SIG-M5 treated with dmso at 0.1 percent for 504 hours (cell line): ENCODE measurements around the gene USP48.
"Not testable (repeated sequence)": the region's sequence is repeated elsewhere in the genome, so short reads cannot be mapped to it uniquely, and the experiment has no call there.

Experiments
- DNase-seq: peaks from one replicate; lab custom pipeline; 2025; ENCODE audit not compliant: unreplicated experiment; lab: John Stamatoyannopoulos, UW

Gene USP48

GRCh38 chr1:21702780-21703179, 80.2 kb downstream of the USP48 start:
- no peak for DNase-seq

- DNase-seq, result no peak
Measured at GRCh38 chr1:21701401-21701800, 81.5 kb downstream of the USP48 start.

GRCh38 chr1:21700094-21700493, 82.9 kb downstream of the USP48 start:
- DNase-seq, result no peak

GRCh38 chr1:21696931-21697330, 86.0 kb downstream of the USP48 start:
- DNase-seq, result no peak

DNA sequence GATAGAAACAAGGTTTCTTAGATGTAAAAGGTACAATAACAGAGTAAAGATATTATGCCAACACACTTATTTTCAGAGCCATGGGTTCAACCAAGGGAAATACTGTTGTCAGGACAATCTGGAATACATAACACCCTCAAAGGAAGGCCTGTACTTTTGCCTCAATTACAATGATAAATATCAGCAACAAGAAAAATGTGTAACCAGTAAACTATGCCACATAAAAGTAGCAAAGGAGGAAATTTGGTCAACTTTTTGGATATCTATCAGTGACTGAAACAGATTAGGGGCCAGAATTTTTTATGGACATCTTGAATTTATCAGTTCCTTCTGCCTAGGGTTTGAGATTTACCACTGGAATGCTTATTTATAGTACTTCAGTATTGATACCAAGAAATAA, 89.2 kb downstream of the USP48 start:
- DNase-seq, result no peak

- DNase-seq, result no peak
Measured at GRCh38 chr1:21691739-21692138, 91.2 kb downstream of the USP48 start.

DNA sequence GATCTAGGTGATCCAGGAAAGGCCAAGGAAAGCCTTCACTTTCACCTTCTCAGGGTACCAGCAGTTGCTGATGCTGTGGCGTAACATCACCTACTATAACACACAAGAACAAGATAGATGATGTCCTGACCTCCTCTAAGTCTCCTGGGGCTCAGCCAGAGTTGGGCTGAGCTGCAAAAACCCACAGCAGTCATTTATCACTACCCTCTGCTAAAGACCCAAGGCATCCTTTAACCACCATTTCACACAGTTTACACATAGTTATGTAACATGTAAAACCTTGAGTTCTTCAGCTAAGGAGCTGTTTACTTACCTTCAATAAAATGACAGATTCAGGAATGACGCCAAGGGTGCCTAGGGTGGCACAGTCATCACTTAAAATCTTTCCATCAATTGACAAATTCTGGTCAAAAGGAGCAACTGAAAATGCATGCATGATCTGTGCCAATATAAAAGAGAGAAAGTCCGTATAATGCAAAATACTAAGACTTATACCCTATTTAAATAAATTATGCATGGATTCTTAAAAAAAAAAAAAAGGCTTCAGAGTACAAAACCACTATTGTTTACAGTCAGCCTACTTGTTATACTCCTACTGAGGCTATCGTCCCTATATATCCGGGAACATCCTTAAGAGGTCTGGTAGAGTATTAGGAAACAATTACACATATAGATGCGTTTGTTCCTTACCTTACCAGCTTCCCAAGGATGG, 93.1 kb downstream of the USP48 start:
- no peak for DNase-seq

DNA sequence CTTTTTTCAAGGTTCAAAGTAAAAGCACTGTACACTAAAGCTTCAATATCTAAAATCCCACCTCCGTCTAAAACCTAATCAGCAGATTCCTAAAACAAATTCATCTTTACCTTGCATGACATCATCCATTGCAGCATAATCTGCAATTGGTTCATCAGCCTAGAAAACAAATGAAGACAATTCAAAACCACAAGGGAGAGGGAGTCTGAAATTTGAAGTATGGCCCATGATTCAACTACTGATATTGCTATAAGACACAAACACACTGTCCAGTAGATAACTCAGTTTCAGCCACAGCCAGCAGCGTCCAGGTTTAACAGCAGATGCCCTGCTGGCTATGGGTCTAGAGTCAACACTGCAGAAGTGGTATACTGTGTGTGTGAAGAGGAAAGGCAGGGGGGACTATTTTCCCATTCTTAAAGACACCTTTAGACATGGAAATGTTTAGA, 95.8 kb downstream of the USP48 start:
- no peak for DNase-seq

- peak; percentile 23 for DNase-seq
Measured at GRCh38 chr1:21685946-21686678, 96.8 kb downstream of the USP48 start.

DNA sequence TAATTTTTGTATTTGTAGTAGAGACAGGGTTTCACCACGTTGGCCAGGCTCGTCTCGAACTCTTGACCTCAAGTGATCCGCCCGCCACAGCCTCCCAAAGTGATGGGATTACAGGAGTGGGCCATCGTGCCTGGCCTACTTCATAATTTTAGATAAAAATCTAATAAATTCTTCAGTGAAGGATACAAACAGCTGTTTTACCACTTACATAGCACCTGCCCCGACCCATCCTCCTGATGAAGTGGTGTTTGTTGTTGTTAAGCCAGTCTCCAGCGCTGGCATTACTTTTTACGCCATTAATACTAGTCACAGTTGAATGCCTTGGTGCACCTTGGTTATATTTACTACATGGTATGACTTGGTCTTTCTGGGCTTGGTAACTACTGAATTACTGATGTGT, 101.5 kb downstream of the USP48 start:
- no peak for DNase-seq

GRCh38 chr1:21680918-21681317, 102.0 kb downstream of the USP48 start:
- no peak for DNase-seq

DNA sequence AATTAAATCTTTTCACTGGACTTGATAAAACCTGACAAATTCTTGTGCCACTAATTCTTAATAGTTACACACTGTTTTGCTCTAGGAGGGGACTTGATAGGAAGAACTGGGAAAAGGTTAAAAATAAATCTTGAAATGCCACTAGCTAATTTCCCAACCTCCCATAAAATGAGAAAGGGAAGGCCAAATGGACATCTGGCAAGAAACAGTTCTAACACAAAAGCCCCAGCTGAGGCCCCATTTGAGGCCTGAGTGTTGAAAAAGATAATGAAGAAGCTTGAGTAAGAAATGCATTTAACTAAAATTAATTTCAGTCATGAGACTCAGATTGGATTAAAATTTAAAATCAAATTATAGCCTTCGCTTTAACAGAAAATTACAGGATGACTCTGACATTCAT, 102.6 kb downstream of the USP48 start:
- no peak for DNase-seq

- DNase-seq, result no peak
Measured at GRCh38 chr1:21677168-21677567, 105.8 kb downstream of the USP48 start.

- DNase-seq, result no peak
Measured at GRCh38 chr1:21674957-21675356, 108.0 kb downstream of the USP48 start.

- DNase-seq, result not testable (repeated sequence)
Measured at GRCh38 chr1:21673853-21674252, 109.1 kb downstream of the USP48 start.

DNA sequence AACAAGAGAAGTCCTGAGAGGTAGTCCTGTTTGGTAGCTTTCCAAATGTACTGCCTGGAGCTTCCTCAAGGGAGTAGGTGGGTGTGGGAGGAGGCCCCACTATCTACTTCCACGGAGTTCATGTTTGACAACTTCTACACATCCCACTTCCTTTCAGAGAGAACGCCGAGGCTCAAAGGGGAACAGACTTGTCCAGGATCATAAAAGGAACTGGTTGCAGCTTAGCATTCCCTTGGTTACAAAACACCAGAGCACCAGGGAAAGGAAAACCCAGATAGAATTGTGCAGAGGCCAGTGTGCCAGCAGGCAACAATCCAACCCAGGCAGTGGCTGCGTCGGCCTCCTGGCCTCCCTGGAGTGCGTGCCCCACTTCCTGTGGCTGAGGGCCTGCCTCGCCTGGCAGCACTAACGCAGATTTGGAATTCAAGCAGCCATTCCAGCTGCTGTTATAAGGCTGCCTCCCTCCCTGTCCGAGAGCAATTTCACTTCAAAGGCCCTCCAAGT, 109.6 kb downstream of the USP48 start:
- no peak for DNase-seq

DNA sequence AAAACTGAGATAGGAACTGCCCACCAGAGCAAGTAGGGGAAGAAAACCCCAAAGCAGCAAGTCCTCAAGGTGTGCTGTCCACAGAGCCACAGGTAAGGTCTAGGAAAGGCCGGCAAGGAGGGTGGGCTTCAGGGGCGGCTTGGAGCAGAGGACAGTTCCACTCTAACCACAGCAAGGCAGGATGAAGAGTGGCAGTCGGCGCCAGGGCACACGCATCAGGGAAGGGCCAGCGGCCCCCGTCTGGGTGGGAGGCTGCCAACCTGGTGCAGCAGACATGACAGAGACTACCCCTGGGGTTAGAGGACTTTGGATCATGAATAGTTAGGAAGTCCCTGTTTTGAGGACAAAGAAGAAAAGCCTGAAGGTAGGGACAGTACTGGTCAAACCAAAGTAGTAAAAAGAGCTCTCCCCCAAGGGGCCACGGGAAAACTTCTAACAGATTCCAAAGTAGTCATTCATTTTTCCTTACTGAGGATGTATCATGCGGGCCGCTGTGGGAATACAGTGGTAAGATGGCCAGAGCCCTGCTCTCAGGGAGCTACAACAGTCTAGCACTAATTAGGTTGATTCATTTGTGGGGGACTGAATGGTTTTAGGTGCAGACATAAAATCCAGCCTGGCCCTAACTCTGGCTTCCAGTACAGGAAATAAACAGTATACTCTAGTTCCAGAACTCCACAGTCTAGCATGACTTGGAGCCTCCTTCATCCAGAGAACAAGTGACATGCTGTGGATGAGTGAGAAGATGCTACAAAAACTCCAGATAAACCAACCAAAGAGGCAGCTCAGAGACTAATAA, 110.3 kb downstream of the USP48 start:
- no peak for DNase-seq

GRCh38 chr1:21671915-21672314, 111.0 kb downstream of the USP48 start:
- no peak for DNase-seq

GRCh38 chr1:21670956-21671902, 111.7 kb downstream of the USP48 start:
- DNase-seq, result no peak

DNA sequence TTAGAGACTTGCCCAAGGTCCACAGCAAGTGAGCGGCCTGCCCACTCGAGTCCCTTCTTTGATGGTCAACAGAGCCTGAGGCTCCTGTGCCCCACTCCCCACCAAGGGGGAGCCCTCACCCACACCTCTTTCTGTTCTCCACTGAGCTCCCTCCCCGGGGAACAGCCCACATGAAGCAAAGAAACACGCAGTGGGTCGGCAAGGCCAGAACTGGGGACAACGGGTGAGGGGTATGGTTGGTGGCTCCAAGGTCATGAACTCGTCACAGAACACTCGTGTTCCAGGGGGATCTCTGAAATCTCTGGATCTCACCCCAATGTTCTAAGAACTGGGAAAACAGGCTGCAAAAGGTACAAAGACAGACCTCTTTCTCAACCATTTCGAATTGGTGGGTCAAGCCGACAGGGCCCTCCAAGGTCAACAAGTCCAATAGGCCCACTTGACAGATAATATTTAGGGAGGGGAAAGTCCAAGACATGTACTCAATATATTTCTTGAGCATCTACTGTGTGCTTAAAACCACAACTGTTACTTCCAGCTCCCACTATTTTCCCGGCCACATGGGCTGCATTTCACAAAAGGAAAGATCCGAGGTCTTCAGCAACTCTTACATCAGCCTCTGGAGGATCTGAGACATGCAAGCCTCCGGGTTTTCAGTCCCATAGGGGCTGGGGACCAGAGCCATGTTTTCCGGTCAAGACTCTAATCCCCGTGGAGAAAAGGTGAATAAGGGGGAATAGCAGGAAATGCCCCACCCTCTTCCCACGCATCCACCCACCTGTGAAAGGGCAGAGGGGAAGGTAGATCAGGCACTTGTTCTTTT, 112.7 kb downstream of the USP48 start:
- no peak for DNase-seq
